ENCODE data around the gene PACSIN1.
A peak's percentile ranks its signal among the peaks of the same experiment; 100 is the strongest.

PACSIN1 gene

GRCh38 chr6:34526992-34527728, 61.3 kb downstream of the PACSIN1 start:
- DNase-seq: peak in 54 of 56 donors; percentile 30 to 94 (median 80)

GRCh38 chr6:34527751-34528670, 62.1 kb downstream of the PACSIN1 start:
- DNase-seq: no peak

GRCh38 chr6:34528996-34529664, 63.3 kb downstream of the PACSIN1 start:
- DNase-seq: no peak

GRCh38 chr6:34529665-34530327, 63.9 kb downstream of the PACSIN1 start:
- peak in 25 of 56 donors; percentile 11 to 66 (median 33) for DNase-seq

- DNase-seq: no peak
These were observed 65.0 kb downstream of the PACSIN1 start for GRCh38 chr6:34530753-34531365.

- DNase-seq: peak in 43 of 56 donors; percentile 13 to 99 (median 67)
These were observed 65.8 kb downstream of the PACSIN1 start for GRCh38 chr6:34531580-34532201.

GRCh38 chr6:34532230-34532629, 66.4 kb downstream of the PACSIN1 start:
- peak in 1 of 56 donors; percentile 44 for DNase-seq

GRCh38 chr6:34534146-34534545, 68.3 kb downstream of the PACSIN1 start:
- no peak for DNase-seq

GRCh38 chr6:34534656-34535055, 68.8 kb downstream of the PACSIN1 start:
- DNase-seq: no peak

GRCh38 chr6:34535199-34535598, 69.3 kb downstream of the PACSIN1 start:
- no peak for DNase-seq

GRCh38 chr6:34535646-34536045, 69.8 kb downstream of the PACSIN1 start:
- peak in 2 of 56 donors; percentile 11 to 30 for DNase-seq

- DNase-seq: peak in 19 of 56 donors; percentile 8 to 53 (median 25)
These were observed 70.5 kb downstream of the PACSIN1 start for GRCh38 chr6:34536251-34536958.

- no peak for DNase-seq
These were observed 71.3 kb downstream of the PACSIN1 start for GRCh38 chr6:34536959-34537848.

- no peak for DNase-seq
These were observed 72.2 kb downstream of the PACSIN1 start for GRCh38 chr6:34537922-34538550.

- no peak for DNase-seq
These were observed 72.7 kb downstream of the PACSIN1 start for GRCh38 chr6:34538581-34538980.

- DNase-seq: no peak
These were observed 73.3 kb downstream of the PACSIN1 start for GRCh38 chr6:34539181-34539580.

- DNase-seq: no peak
These were observed 74.3 kb downstream of the PACSIN1 start for GRCh38 chr6:34540222-34540621.

- no peak for DNase-seq
These were observed 75.0 kb downstream of the PACSIN1 start for GRCh38 chr6:34540841-34541240.
